ENCODE data around the gene RANBP9. TPM values are rescaled to one million over a fixed set of nuclear protein-coding genes. Genes with fewer than 3 reads are reported as not detected.

The RANBP9 gene
- total RNA-seq, 1 donor from 2014 or later = 40.4 TPM

DNA sequence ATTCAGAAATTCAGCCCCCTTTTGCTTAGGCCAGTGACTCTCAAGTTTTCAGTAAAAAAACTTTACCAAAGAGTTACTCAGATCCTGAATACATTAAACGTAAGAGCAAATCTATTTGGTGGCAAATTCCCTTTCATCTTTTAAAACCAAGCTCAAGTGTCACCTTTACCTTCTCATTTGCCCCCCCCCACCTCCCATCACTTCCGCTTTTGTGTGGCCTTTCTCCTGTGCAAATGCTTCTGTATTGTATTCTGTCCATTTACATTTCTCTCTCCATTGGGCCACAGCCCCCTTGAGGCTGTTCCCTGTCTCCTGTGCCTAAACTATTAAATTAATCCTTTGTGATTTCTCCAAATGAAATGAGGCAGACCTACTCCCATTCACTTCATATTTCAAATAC lies 94.6 kb downstream of the RANBP9 start:
- peak overlapping the region; percentile 68 for H3K27ac Mint-ChIP-seq

DNA sequence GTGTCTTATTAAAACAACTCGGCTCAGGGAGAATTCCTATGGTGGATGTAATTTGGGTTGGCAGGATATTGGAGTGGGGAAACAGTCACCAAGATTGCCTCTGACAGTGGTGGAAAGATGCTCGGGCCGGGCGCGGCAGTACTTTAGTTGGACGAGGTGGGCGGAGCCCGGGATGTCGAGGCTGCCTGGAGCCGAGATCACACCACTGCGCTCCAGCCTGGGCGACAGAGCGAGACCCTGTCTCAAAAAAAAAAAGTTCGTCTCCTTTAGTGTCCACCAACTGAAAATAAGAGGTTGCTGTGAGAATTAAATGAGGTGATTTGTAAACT lies 95.9 kb downstream of the RANBP9 start:
- peak overlapping the region; percentile 97 for H3K4me3 Mint-ChIP-seq
- H3K9me3 Mint-ChIP-seq = no peaks in the 10 kb centered on the region
- peaks cover 37% of the 10 kb centered on the region for H3K4me1 Mint-ChIP-seq (ENCODE audit: unreplicated experiment)
- H3K36me3 Mint-ChIP-seq = peaks cover 15% of the 10 kb centered on the region
- H3K27me3 Mint-ChIP-seq = no peaks in the 10 kb centered on the region
- peak overlapping the region; percentile 96 for H3K27ac Mint-ChIP-seq
- no peak for DNase-seq (ENCODE audit: extremely low spot score, unreplicated experiment)
- TF ChIP-seq, protein P1, sequence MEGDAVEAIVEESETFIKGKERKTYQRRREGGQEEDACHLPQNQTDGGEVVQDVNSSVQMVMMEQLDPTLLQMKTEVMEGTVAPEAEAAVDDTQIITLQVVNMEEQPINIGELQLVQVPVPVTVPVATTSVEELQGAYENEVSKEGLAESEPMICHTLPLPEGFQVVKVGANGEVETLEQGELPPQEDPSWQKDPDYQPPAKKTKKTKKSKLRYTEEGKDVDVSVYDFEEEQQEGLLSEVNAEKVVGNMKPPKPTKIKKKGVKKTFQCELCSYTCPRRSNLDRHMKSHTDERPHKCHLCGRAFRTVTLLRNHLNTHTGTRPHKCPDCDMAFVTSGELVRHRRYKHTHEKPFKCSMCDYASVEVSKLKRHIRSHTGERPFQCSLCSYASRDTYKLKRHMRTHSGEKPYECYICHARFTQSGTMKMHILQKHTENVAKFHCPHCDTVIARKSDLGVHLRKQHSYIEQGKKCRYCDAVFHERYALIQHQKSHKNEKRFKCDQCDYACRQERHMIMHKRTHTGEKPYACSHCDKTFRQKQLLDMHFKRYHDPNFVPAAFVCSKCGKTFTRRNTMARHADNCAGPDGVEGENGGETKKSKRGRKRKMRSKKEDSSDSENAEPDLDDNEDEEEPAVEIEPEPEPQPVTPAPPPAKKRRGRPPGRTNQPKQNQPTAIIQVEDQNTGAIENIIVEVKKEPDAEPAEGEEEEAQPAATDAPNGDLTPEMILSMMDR (conservative IDR thresholded peaks at IDR 0.05) = no peak

More for the DNA sequence above, 94.6 kb downstream of the RANBP9 start:
- H3K4me3 Mint-ChIP-seq = peak overlapping the region; percentile 97
- H3K4me1 Mint-ChIP-seq (ENCODE audit: unreplicated experiment) = peaks cover 33% of the 10 kb centered on the region
- peaks cover 20% of the 10 kb centered on the region for H3K36me3 Mint-ChIP-seq
- no peak for DNase-seq (ENCODE audit: extremely low spot score, unreplicated experiment)
- TF ChIP-seq, protein P1 (conservative IDR thresholded peaks at IDR 0.05) = no peak
- H3K27me3 Mint-ChIP-seq = no peaks in the 10 kb centered on the region
- H3K9me3 Mint-ChIP-seq = no peaks in the 10 kb centered on the region

- Mint-ChIP-seq H3K4me3 (peak within 1 kb of the TSS; percentile 97), H3K27me3 (no peaks in the 10 kb centered on the region), H3K9me3 (no peaks in the 10 kb centered on the region), H3K4me1 (ENCODE audit: unreplicated experiment) (peaks cover 37% of the 10 kb centered on the region), H3K36me3 (peaks cover 15% of the 10 kb centered on the region), H3K27ac (peak within 1 kb of the TSS; percentile 96)
- TF ChIP-seq, protein P1 (conservative IDR thresholded peaks at IDR 0.05) = peak; percentile 88
- DNase-seq (ENCODE audit: extremely low spot score, unreplicated experiment) = peak; percentile 99
Measured at GRCh38 chr6:13614926-13615791, 96.5 kb downstream of the RANBP9 start, which contains the start of gene NOL7. Gene NOL7, plus strand, starts transcription at chr6:13615335. Its CDS starts 24 bp downstream, at chr6:13615359.

GRCh38 chr6:13614126-13614925 lies 97.3 kb downstream of the RANBP9 start:
- DNase-seq (ENCODE audit: extremely low spot score, unreplicated experiment) = peak; percentile 77
- TF ChIP-seq, protein P1 (conservative IDR thresholded peaks at IDR 0.05) = no peak
- H3K36me3 Mint-ChIP-seq = peaks cover 15% of the 10 kb centered on the region
- H3K9me3 Mint-ChIP-seq = no peaks in the 10 kb centered on the region
- H3K27me3 Mint-ChIP-seq = no peaks in the 10 kb centered on the region
- peaks cover 37% of the 10 kb centered on the region for H3K4me1 Mint-ChIP-seq (ENCODE audit: unreplicated experiment)
- peak overlapping the region; percentile 97 for H3K4me3 Mint-ChIP-seq
- peak overlapping the region; percentile 96 for H3K27ac Mint-ChIP-seq

DNA sequence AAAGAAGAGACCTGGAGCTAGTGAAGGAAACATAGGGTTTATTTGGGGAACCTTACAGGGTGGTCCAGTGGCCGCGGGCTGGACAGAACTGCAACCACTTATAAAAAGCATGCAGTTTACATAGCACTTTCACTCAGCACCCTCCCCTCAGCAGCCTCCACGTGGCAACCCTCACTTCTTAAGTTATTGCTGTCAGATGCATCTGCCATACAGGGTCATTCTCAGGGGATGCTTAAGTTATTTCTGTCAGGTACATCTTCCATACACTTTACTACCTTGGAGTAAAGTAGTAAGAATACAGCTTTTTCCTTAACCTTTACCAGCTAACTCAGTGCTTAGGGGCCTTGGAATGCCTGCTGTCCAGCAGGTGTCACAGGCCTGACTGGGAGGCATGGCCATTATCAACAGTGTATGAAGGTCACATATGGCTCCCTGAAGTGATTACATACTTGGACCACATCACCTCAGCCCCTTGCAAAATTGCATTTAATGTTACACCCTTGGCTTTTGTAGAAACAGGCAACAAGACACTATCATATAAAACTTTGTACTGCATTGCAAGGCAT lies 98.5 kb downstream of the RANBP9 start:
- Mint-ChIP-seq H3K27ac (no peak overlapping the region), H3K27me3 (no peaks in the 10 kb centered on the region), H3K4me1 (ENCODE audit: unreplicated experiment) (peaks cover 37% of the 10 kb centered on the region), H3K4me3 (peak overlapping the region; percentile 97), H3K9me3 (no peaks in the 10 kb centered on the region), H3K36me3 (peaks cover 11% of the 10 kb centered on the region)
- DNase-seq (ENCODE audit: extremely low spot score, unreplicated experiment) = no peak
- TF ChIP-seq, protein P1 (conservative IDR thresholded peaks at IDR 0.05) = no peak
